H1 (cell line): ENCODE measurements around the gene SLC39A11. TPM values are rescaled to one million over a fixed set of nuclear protein-coding genes. Genes with fewer than 3 reads are reported as not detected.

Experiments used
- CTCF ChIA-PET: fragments of 300-600 bp; sonication (Branson Sonifier 250); formaldehyde crosslinking; loops from one replicate; lab custom pipeline; 2021; ENCODE audit not compliant: partially characterized antibody; lab: Charles Lee
- POLR2A ChIA-PET: fragments of 300-600 bp; sonication (Branson Sonifier 250); formaldehyde crosslinking; loops from one replicate; lab custom pipeline; 2021; ENCODE audit warnings: inconsistent platforms; ENCODE audit not compliant: partially characterized antibody; lab: Charles Lee
- DNase-seq, 2 experiments: peaks; one replicate each; pipeline versions ENCODE4 v3.0.0 to v3.0.0-alpha.2; 2010 to 2022; ENCODE audit warnings: low spot score in 2 of 2, low read depth in 1 of 2, mixed read lengths in 1 of 2
- FAIRE-seq: peaks from 2 replicates; lab custom pipeline; 2011; peaks lifted over from hg19 to GRCh38; lab: Jason Lieb, UNC
- H2AFZ ChIP-seq: 2 replicates; pipeline ENCODE4 v1.8.1; 2012; ENCODE audit warnings: low read length, inconsistent platforms
- H2AK5ac ChIP-seq: 2 replicates; pipeline ENCODE4 v1.6.1; 2013; ENCODE audit warnings: low read depth, low read length
- H2BK120ac ChIP-seq: replicated peaks from 2 replicates; pipeline ENCODE3; 2013; ENCODE audit warnings: low read depth, low read length, inconsistent platforms
- H2BK12ac ChIP-seq: 2 replicates; pipeline ENCODE4 v1.6.1; 2013; ENCODE audit warnings: low read depth, low read length
- H2BK15ac ChIP-seq: 2 replicates; pipeline ENCODE4 v1.6.1; 2013; ENCODE audit warnings: low read length
- H2BK20ac ChIP-seq: 2 replicates; pipeline ENCODE4 v1.6.1; 2013; ENCODE audit warnings: low read length
- H2BK5ac ChIP-seq: 2 replicates; pipeline ENCODE4 v1.6.1; 2013; ENCODE audit warnings: low read depth, low read length
- H3K14ac ChIP-seq: 2 replicates; pipeline ENCODE4 v1.6.1; 2013; ENCODE audit warnings: inconsistent platforms; ENCODE audit not compliant: insufficient read length
- H3K18ac ChIP-seq: 2 replicates; pipeline ENCODE4 v1.6.1; 2013; ENCODE audit warnings: low read length; ENCODE audit errors: extremely low read depth
- H3K23ac ChIP-seq: 2 replicates; pipeline ENCODE4 v1.6.1; 2013; ENCODE audit warnings: inconsistent platforms; ENCODE audit not compliant: insufficient read length
- H3K23me2 ChIP-seq: 2 replicates; pipeline ENCODE4 v1.6.1; 2013; ENCODE audit warnings: low read depth, low read length
- H3K27ac ChIP-seq: 2 replicates; pipeline ENCODE4 v1.6.1; 2011; ENCODE audit warnings: low read depth, low read length, inconsistent platforms
- H3K27me3 ChIP-seq, 4 experiments: replicated peaks in 1 of 4; 1 replicate in 1 of 4; 2 replicates in 3 of 4; pipeline versions ENCODE4 v1.6.1 to v1.8.1; 2011 to 2013; ENCODE audit warnings: low read length in 3 of 4, mild to moderate bottlenecking in 3 of 4, inconsistent platforms in 2 of 4, mixed read lengths in 2 of 4, moderate library complexity in 1 of 4; ENCODE audit not compliant: control insufficient read depth in 3 of 4, insufficient read depth in 3 of 4; ENCODE audit errors: extremely low read depth in 1 of 4
- H3K36me3 ChIP-seq, 4 experiments: 2 replicates each; pipeline versions ENCODE4 v1.6.1 to v1.8.1; 2011 to 2013; ENCODE audit warnings: mild to moderate bottlenecking in 4 of 4, low read length in 3 of 4, moderate library complexity in 2 of 4, control low read depth in 1 of 4, inconsistent platforms in 1 of 4; ENCODE audit not compliant: insufficient read depth in 4 of 4, control insufficient read depth in 2 of 4
- H3K4ac ChIP-seq: replicated peaks from 2 replicates; pipeline ENCODE3; 2013; ENCODE audit warnings: low read length, low read depth, mixed read lengths, inconsistent platforms; ENCODE audit not compliant: insufficient read length
- H3K4me1 ChIP-seq, 4 experiments: replicated peaks in 1 of 4; 1 replicate in 1 of 4; 2 replicates in 3 of 4; pipeline versions ENCODE4 v1.6.1 to v1.8.1; 2011 to 2013; ENCODE audit warnings: low read length in 3 of 4, inconsistent platforms in 2 of 4, mixed read lengths in 1 of 4; ENCODE audit not compliant: insufficient read depth in 4 of 4, control insufficient read depth in 3 of 4
- H3K4me2 ChIP-seq, 2 experiments: 2 replicates each; pipeline versions ENCODE4 v1.6.1 to v1.8.1; 2011 to 2013; ENCODE audit warnings: low read depth in 2 of 2, low read length in 2 of 2, control low read depth in 1 of 2, inconsistent platforms in 1 of 2, mild to moderate bottlenecking in 1 of 2; ENCODE audit not compliant: insufficient read depth in 1 of 2
- H3K4me3 ChIP-seq, 4 experiments: fragments of 200-600, 300-600 bp in 1 of 4; sonication (generic), shearing (Covaris generic), sonication (Bioruptor Twin) in 1 of 4; 2 replicates each; pipeline versions ENCODE4 v1.5.1 to v1.8.1; 2011 to 2016; ENCODE audit warnings: low read length in 4 of 4, low read depth in 3 of 4, control low read depth in 2 of 4, inconsistent platforms in 2 of 4, mild to moderate bottlenecking in 2 of 4, mixed read lengths in 1 of 4, moderate library complexity in 1 of 4; ENCODE audit not compliant: insufficient read depth in 2 of 4; ENCODE audit errors: extremely low read depth in 1 of 4
- H3K56ac ChIP-seq: replicated peaks from 2 replicates; pipeline ENCODE3; 2013; ENCODE audit warnings: low read depth, mild to moderate bottlenecking, mixed read lengths, low read length, inconsistent platforms; ENCODE audit not compliant: insufficient read length
- H3K79me1 ChIP-seq: 2 replicates; pipeline ENCODE4 v1.6.1; 2013; ENCODE audit warnings: low read depth, low read length, control low read depth
- H3K79me2 ChIP-seq, 2 experiments: 2 replicates each; pipeline versions ENCODE4 v1.6.1 to v1.8.1; 2012 to 2013; ENCODE audit warnings: low read length in 2 of 2, mild to moderate bottlenecking in 2 of 2, inconsistent platforms in 1 of 2; ENCODE audit not compliant: insufficient read depth in 2 of 2, control insufficient read depth in 1 of 2
- H3K9ac ChIP-seq, 4 experiments: replicated peaks in 1 of 4; 1 replicate in 1 of 4; 2 replicates in 3 of 4; pipeline versions ENCODE4 v1.6.1 to v1.8.1; 2011 to 2013; ENCODE audit warnings: low read depth in 3 of 4, low read length in 3 of 4, control low read depth in 2 of 4, mild to moderate bottlenecking in 2 of 4, moderate library complexity in 2 of 4, inconsistent platforms in 1 of 4; ENCODE audit errors: extremely low read depth in 1 of 4
- H3K9me3 ChIP-seq, 2 experiments: 2 replicates each; pipeline versions ENCODE4 v1.6.1 to v1.8.1; 2012 to 2013; ENCODE audit warnings: mild to moderate bottlenecking in 2 of 2, moderate library complexity in 2 of 2, control low read depth in 1 of 2, inconsistent platforms in 1 of 2, low read depth in 1 of 2, low read length in 1 of 2, mixed read lengths in 1 of 2; ENCODE audit not compliant: insufficient read depth in 2 of 2
- H4K20me1 ChIP-seq, 2 experiments: replicated peaks in 1 of 2; 2 replicates each; pipeline versions ENCODE3 to v1.8.1; 2011 to 2013; ENCODE audit warnings: inconsistent platforms in 2 of 2, low read length in 2 of 2, mild to moderate bottlenecking in 1 of 2; ENCODE audit not compliant: insufficient read depth in 2 of 2, control insufficient read depth in 1 of 2
- H4K5ac ChIP-seq: 2 replicates; pipeline ENCODE4 v1.6.1; 2013; ENCODE audit warnings: low read length, low read depth, mixed read lengths, inconsistent platforms; ENCODE audit not compliant: insufficient read length
- H4K8ac ChIP-seq: 2 replicates; pipeline ENCODE4 v1.8.0; 2013; ENCODE audit warnings: mild to moderate bottlenecking, moderate library complexity, low read length, inconsistent platforms; ENCODE audit not compliant: insufficient read depth; ENCODE audit errors: extremely low read depth
- H4K91ac ChIP-seq: replicated peaks from 2 replicates; pipeline ENCODE3; 2013; ENCODE audit warnings: low read length, mixed read lengths, inconsistent platforms; ENCODE audit not compliant: insufficient read length
- ASH2L ChIP-seq: fragments of 200-600, 300-600 bp; sonication (generic); IDR thresholded peaks from one replicate; pipeline ENCODE4 v1.7.1; 2017; ENCODE audit warnings: low read length
- CHD1 ChIP-seq: IDR thresholded peaks from 2 replicates; pipeline ENCODE4 v1.6.1; 2012; ENCODE audit warnings: low read depth, low read length, improper control_type of control experiment
- GTF2F1 ChIP-seq: IDR thresholded peaks from 2 replicates; pipeline ENCODE4 v1.6.1; 2012; ENCODE audit warnings: low read depth, low read length, improper control_type of control experiment, borderline replicate concordance
- JUN ChIP-seq: IDR thresholded peaks from 2 replicates; pipeline ENCODE4 v1.6.1; 2011; ENCODE audit warnings: low read depth, mild to moderate bottlenecking, improper control_type of control experiment, low read length
- JUND ChIP-seq: IDR thresholded peaks from 2 replicates; pipeline ENCODE4 v1.6.1; 2011; ENCODE audit warnings: mild to moderate bottlenecking, improper control_type of control experiment, low read length
- KDM5A ChIP-seq: fragments of 200-600 bp; IDR thresholded peaks from 2 replicates; pipeline ENCODE4 v1.7.1; 2012; ENCODE audit warnings: mild to moderate bottlenecking, low read length, inconsistent platforms, mixed read lengths
- MAX ChIP-seq: IDR thresholded peaks from 2 replicates; pipeline ENCODE4 v1.6.1; 2012; ENCODE audit warnings: inconsistent platforms
- PHF8 ChIP-seq: fragments of 200-600 bp; sonication (generic); conservative IDR thresholded peaks from 2 replicates; pipeline ENCODE4 v1.7.1; 2012; ENCODE audit warnings: low read depth, mild to moderate bottlenecking, inconsistent platforms, low read length, moderate library complexity
- SIRT6 ChIP-seq: IDR thresholded peaks from one replicate; pipeline ENCODE4 v1.7.1; 2012; ENCODE audit warnings: low read length, inconsistent platforms
- TAF7 ChIP-seq: optimal IDR thresholded peaks from 2 replicates; pipeline ENCODE3; 2011; ENCODE audit warnings: low read depth, mild to moderate bottlenecking, inconsistent platforms, low read length, moderate library complexity, borderline replicate concordance
- WGBS, 2 experiments: shearing (Covaris generic) in 1 of 2; methylation state at CpG; one replicate each; pipeline versions ENCODE4 v1.1.6 to v1.1.7; 2013 to 2015; ENCODE audit warnings: low lambda C conversion rate in 2 of 2, mixed read lengths in 2 of 2, inconsistent platforms in 1 of 2, low coverage in 1 of 2, missing lambda C conversion rate in 1 of 2; ENCODE audit not compliant: insufficient replicate concordance in 2 of 2, insufficient coverage in 1 of 2, insufficient read length in 1 of 2; ENCODE audit errors: extremely low coverage in 1 of 2, missing lambda C conversion rate in 1 of 2; 5-methylcytosine and 5-hydroxymethylcytosine counted together
- polyA plus RNA-seq, 7 experiments: library from polyadenylated mRNA; depleted of rRNA in 3 of 7; stranded (reverse) in 5 of 7; unstranded in 2 of 7; fragments of >200 nt in 5 of 7; fragments of 200-250 nt in 2 of 7; gene quantifications; 1 replicate in 5 of 7; 2 replicates in 1 of 7; 4 replicates in 1 of 7; pipeline versions ENCODE4 v1.2.1 to v1.2.3, GENCODE V29; 2011 to 2013; ENCODE audit warnings: missing spikeins in 2 of 7, mixed read lengths in 2 of 7
- total RNA-seq: library from RNA; stranded (reverse); fragmentation: NEBNext Ultra II Directional; extraction: Animal tissue kit (Norgen Biotek cat#: 25700); gene quantifications from 2 replicates; pipeline ENCODE4 v1.2.1, GENCODE V29; 2021

The SLC39A11 gene
- total and polyA plus RNA-seq, 2 of the 8 experiments (the other 6 are each of a cell fraction or from before 2014, with no cell fraction given), result 12.2 to 19.6 TPM

GRCh38 chr17:72717276-72717675 lies 375.2 kb downstream of the SLC39A11 start:
- H3K4me3 ChIP-seq, result no peak overlapping the region
- H3K36me3 ChIP-seq, result no peaks in the 10 kb centered on the region
- no peaks in the 10 kb centered on the region for H3K79me1 ChIP-seq
- no peak overlapping the region for H3K27ac ChIP-seq
- no peak overlapping the region for H4K91ac ChIP-seq
- H3K56ac ChIP-seq, result no peak overlapping the region
- H3K9ac ChIP-seq, result no peak overlapping the region
- no peak overlapping the region for H3K23ac ChIP-seq
- H2BK20ac ChIP-seq, result no peak overlapping the region
- TF ChIP-seq PHF8, result no peak
- no peak for TF ChIP-seq KDM5A
- no peak for TF ChIP-seq ASH2L
- no peak for TF ChIP-seq JUND
- no peak for TF ChIP-seq TAF7
- no peak for TF ChIP-seq CHD1
- TF ChIP-seq SIRT6, result no peak
- TF ChIP-seq JUN, result no peak
- no peak for TF ChIP-seq GTF2F1
- no peak for TF ChIP-seq MAX
- TF ChIP-seq, all 59 proteins: peak for 0
- Histone ChIP-seq H2AK5ac (no peak overlapping the region; the same call in 1 of the 2 replicates), H3K9me3 (no peaks in the 10 kb centered on the region), H2BK12ac (no peak overlapping the region), H4K5ac (no peak overlapping the region), H4K8ac (no peak overlapping the region), H3K79me2 (no peaks in the 10 kb centered on the region), H3K4ac (no peak overlapping the region), H3K14ac (no peak overlapping the region), H2AFZ (no peak overlapping the region), H3K4me2 (no peak overlapping the region), H4K20me1 (no peaks in the 10 kb centered on the region), H3K27me3 (no peaks in the 10 kb centered on the region), H3K18ac (no peak overlapping the region; the same call in 1 of the 2 replicates), H2BK15ac (no peak overlapping the region), H2BK120ac (no peak overlapping the region), H3K4me1 (peaks cover 0 to 11% (median 2%) of the 10 kb centered on the region in 4 experiments; a peak in 5 of 7 replicates), H2BK5ac (no peak overlapping the region; the same call in 1 of the 2 replicates), H3K23me2 (no peaks in the 10 kb centered on the region)
- FAIRE-seq, result no peak
- 92% methylated on average over 10 of the region's 10 CpGs; no CpG with 5 or more reads in 1 of the 2 experiments for WGBS, 2 experiments
- ChIA-PET POLR2A (no interaction called here), CTCF (interaction anchor here (0.6 to 7.2 kb wide), 5 partner anchors 9 to 601 kb away, joined by 3 to 71 read pairs (median 7); no protein-coding TSS in a partner anchor)
- no peak for DNase-seq
